ENCODE results near the gene ASIC5. TPM values are rescaled to one million over a fixed set of nuclear protein-coding genes. Genes with fewer than 3 reads are reported as not detected.
"Not testable (repeated sequence)": the region's sequence is repeated elsewhere in the genome, so short reads cannot be mapped to it uniquely, and the experiment has no call there.

Gene ASIC5
- total and polyA plus RNA-seq, 9 donors, result 0.19 TPM; not detected in 8

GRCh38 chr4:155901013-155901412, 34.9 kb upstream of the ASIC5 start:
- no peak for DNase-seq
- Histone ChIP-seq H3K27me3 (ENCODE audit: control insufficient read depth, insufficient read depth, low read length) (no peaks in the 10 kb centered on the region), H3K36me3 (ENCODE audit: control insufficient read depth, insufficient read depth, low read length) (no peaks in the 10 kb centered on the region), H3K27ac (ENCODE audit: low read length) (no peak overlapping the region), H3K4me1 (ENCODE audit: control insufficient read depth, insufficient read depth, low read length) (no peaks in the 10 kb centered on the region), H3K4me3 (ENCODE audit: low read length) (no peak overlapping the region), H3K9me3 (replicated peaks; ENCODE audit: control insufficient read depth, low read depth, low read length) (no peaks in the 10 kb centered on the region)
- no CpG with 5 or more reads among the region's 2 CpGs for WGBS (ENCODE audit: insufficient coverage)

GRCh38 chr4:155900381-155900780, 34.3 kb upstream of the ASIC5 start:
- Histone ChIP-seq H3K4me3 (ENCODE audit: low read length) (no peak overlapping the region), H3K36me3 (ENCODE audit: control insufficient read depth, insufficient read depth, low read length) (no peaks in the 10 kb centered on the region), H3K9me3 (replicated peaks; ENCODE audit: control insufficient read depth, low read depth, low read length) (no peaks in the 10 kb centered on the region), H3K27me3 (ENCODE audit: control insufficient read depth, insufficient read depth, low read length) (no peaks in the 10 kb centered on the region), H3K4me1 (ENCODE audit: control insufficient read depth, insufficient read depth, low read length) (no peaks in the 10 kb centered on the region), H3K27ac (ENCODE audit: low read length) (no peak overlapping the region)
- WGBS (ENCODE audit: insufficient coverage), result 50% methylated on average over 1 of the region's 1 CpG
- peak; percentile 56 for DNase-seq

- H3K4me1 ChIP-seq (ENCODE audit: control insufficient read depth, insufficient read depth, low read length), result no peaks in the 10 kb centered on the region
- no peak for DNase-seq
- no peaks in the 10 kb centered on the region for H3K27me3 ChIP-seq (ENCODE audit: control insufficient read depth, insufficient read depth, low read length)
- no CpG with 5 or more reads among the region's 3 CpGs for WGBS (ENCODE audit: insufficient coverage)
- H3K4me3 ChIP-seq (ENCODE audit: low read length), result no peak overlapping the region
- H3K9me3 ChIP-seq (replicated peaks; ENCODE audit: control insufficient read depth, low read depth, low read length), result no peaks in the 10 kb centered on the region
- no peak overlapping the region for H3K27ac ChIP-seq (ENCODE audit: low read length)
- no peaks in the 10 kb centered on the region for H3K36me3 ChIP-seq (ENCODE audit: control insufficient read depth, insufficient read depth, low read length)
Observed at GRCh38 chr4:155899891-155900290, 33.8 kb upstream of the ASIC5 start.

GRCh38 chr4:155898371-155898770, 32.3 kb upstream of the ASIC5 start:
- not testable (repeated sequence) for H3K36me3 ChIP-seq (ENCODE audit: control insufficient read depth, insufficient read depth, low read length); H3K4me3 ChIP-seq (ENCODE audit: low read length); H3K27ac ChIP-seq (ENCODE audit: low read length); H3K4me1 ChIP-seq (ENCODE audit: control insufficient read depth, insufficient read depth, low read length); H3K9me3 ChIP-seq (replicated peaks; ENCODE audit: control insufficient read depth, low read depth, low read length); H3K27me3 ChIP-seq (ENCODE audit: control insufficient read depth, insufficient read depth, low read length); DNase-seq
- no CpG with 5 or more reads among the region's 2 CpGs for WGBS (ENCODE audit: insufficient coverage)

GRCh38 chr4:155891058-155891457, 25.0 kb upstream of the ASIC5 start:
- WGBS (ENCODE audit: insufficient coverage), result 60% methylated on average over 2 of the region's 3 CpGs
- Histone ChIP-seq H3K27me3 (ENCODE audit: control insufficient read depth, insufficient read depth, low read length) (no peaks in the 10 kb centered on the region), H3K4me1 (ENCODE audit: control insufficient read depth, insufficient read depth, low read length) (no peaks in the 10 kb centered on the region), H3K36me3 (ENCODE audit: control insufficient read depth, insufficient read depth, low read length) (no peaks in the 10 kb centered on the region), H3K9me3 (replicated peaks; ENCODE audit: control insufficient read depth, low read depth, low read length) (peaks cover 6% of the 10 kb centered on the region), H3K4me3 (ENCODE audit: low read length) (no peak overlapping the region), H3K27ac (ENCODE audit: low read length) (no peak overlapping the region)
- DNase-seq, result no peak

GRCh38 chr4:155889946-155890345, 23.9 kb upstream of the ASIC5 start:
- no peak overlapping the region for H3K4me3 ChIP-seq (ENCODE audit: low read length)
- H3K36me3 ChIP-seq (ENCODE audit: control insufficient read depth, insufficient read depth, low read length), result no peaks in the 10 kb centered on the region
- DNase-seq, result no peak
- peaks cover 6% of the 10 kb centered on the region for H3K9me3 ChIP-seq (replicated peaks; ENCODE audit: control insufficient read depth, low read depth, low read length)
- WGBS (ENCODE audit: insufficient coverage), result no CpG with 5 or more reads among the region's 2 CpGs
- H3K27me3 ChIP-seq (ENCODE audit: control insufficient read depth, insufficient read depth, low read length), result no peaks in the 10 kb centered on the region
- no peaks in the 10 kb centered on the region for H3K4me1 ChIP-seq (ENCODE audit: control insufficient read depth, insufficient read depth, low read length)
- no peak overlapping the region for H3K27ac ChIP-seq (ENCODE audit: low read length)

- peak; percentile 54 for DNase-seq
- Histone ChIP-seq H3K4me3 (ENCODE audit: low read length) (no peak overlapping the region), H3K27ac (ENCODE audit: low read length) (no peak overlapping the region), H3K27me3 (ENCODE audit: control insufficient read depth, insufficient read depth, low read length) (no peaks in the 10 kb centered on the region), H3K9me3 (replicated peaks; ENCODE audit: control insufficient read depth, low read depth, low read length) (peaks cover 6% of the 10 kb centered on the region), H3K4me1 (ENCODE audit: control insufficient read depth, insufficient read depth, low read length) (no peaks in the 10 kb centered on the region), H3K36me3 (ENCODE audit: control insufficient read depth, insufficient read depth, low read length) (no peaks in the 10 kb centered on the region)
- WGBS (ENCODE audit: insufficient coverage), result no CpG with 5 or more reads among the region's 5 CpGs
Observed at GRCh38 chr4:155889031-155889793, 23.1 kb upstream of the ASIC5 start.

GRCh38 chr4:155887847-155888570, 21.9 kb upstream of the ASIC5 start:
- no peak for DNase-seq
- Histone ChIP-seq H3K27ac (ENCODE audit: low read length) (no peak overlapping the region), H3K4me1 (ENCODE audit: control insufficient read depth, insufficient read depth, low read length) (no peaks in the 10 kb centered on the region), H3K27me3 (ENCODE audit: control insufficient read depth, insufficient read depth, low read length) (no peaks in the 10 kb centered on the region), H3K36me3 (ENCODE audit: control insufficient read depth, insufficient read depth, low read length) (no peaks in the 10 kb centered on the region), H3K9me3 (replicated peaks; ENCODE audit: control insufficient read depth, low read depth, low read length) (peaks cover 6% of the 10 kb centered on the region), H3K4me3 (ENCODE audit: low read length) (no peak overlapping the region)
- WGBS (ENCODE audit: insufficient coverage), result 50% methylated on average over 2 of the region's 6 CpGs

- WGBS (ENCODE audit: insufficient coverage), result no CpG with 5 or more reads among the region's 1 CpG
- Histone ChIP-seq H3K36me3 (ENCODE audit: control insufficient read depth, insufficient read depth, low read length) (no peaks in the 10 kb centered on the region), H3K4me1 (ENCODE audit: control insufficient read depth, insufficient read depth, low read length) (no peaks in the 10 kb centered on the region), H3K9me3 (replicated peaks; ENCODE audit: control insufficient read depth, low read depth, low read length) (peaks cover 6% of the 10 kb centered on the region), H3K27me3 (ENCODE audit: control insufficient read depth, insufficient read depth, low read length) (no peaks in the 10 kb centered on the region), H3K4me3 (ENCODE audit: low read length) (no peak overlapping the region), H3K27ac (ENCODE audit: low read length) (no peak overlapping the region)
- DNase-seq, result no peak
Observed at GRCh38 chr4:155887045-155887444, 21.0 kb upstream of the ASIC5 start.

- no peaks in the 10 kb centered on the region for H3K9me3 ChIP-seq (replicated peaks; ENCODE audit: control insufficient read depth, low read depth, low read length)
- H3K4me3 ChIP-seq (ENCODE audit: low read length), result no peak overlapping the region
- 79% methylated on average over 3 of the region's 6 CpGs for WGBS (ENCODE audit: insufficient coverage)
- H3K4me1 ChIP-seq (ENCODE audit: control insufficient read depth, insufficient read depth, low read length), result no peaks in the 10 kb centered on the region
- H3K36me3 ChIP-seq (ENCODE audit: control insufficient read depth, insufficient read depth, low read length), result no peaks in the 10 kb centered on the region
- no peak for DNase-seq
- H3K27me3 ChIP-seq (ENCODE audit: control insufficient read depth, insufficient read depth, low read length), result no peaks in the 10 kb centered on the region
- H3K27ac ChIP-seq (ENCODE audit: low read length), result no peak overlapping the region
Observed at GRCh38 chr4:155885666-155886065, 19.6 kb upstream of the ASIC5 start.

Data from muscle of leg (tissue), 11 donors.